ENCODE results near the gene SUGP2.

DNA sequence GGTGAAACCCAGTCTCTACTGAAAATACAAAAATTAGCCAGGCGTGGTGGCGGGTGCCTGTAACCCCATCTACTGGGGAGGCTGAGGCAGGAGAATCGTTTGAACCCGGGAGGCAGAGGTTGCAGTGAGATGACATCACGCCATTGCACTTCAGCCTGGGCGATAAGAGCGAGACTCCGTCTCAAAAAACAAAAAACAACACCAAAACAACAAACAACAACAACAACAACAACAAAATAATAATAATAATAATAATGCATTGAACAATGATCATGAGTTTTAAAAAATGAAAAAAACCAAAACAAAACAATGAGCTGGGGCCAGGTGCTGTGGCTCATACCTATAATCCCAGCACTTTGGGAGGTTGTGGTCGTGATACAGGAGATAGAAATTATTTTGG, 69.2 kb downstream of the SUGP2 start:
- TF ChIP-seq, protein P1, sequence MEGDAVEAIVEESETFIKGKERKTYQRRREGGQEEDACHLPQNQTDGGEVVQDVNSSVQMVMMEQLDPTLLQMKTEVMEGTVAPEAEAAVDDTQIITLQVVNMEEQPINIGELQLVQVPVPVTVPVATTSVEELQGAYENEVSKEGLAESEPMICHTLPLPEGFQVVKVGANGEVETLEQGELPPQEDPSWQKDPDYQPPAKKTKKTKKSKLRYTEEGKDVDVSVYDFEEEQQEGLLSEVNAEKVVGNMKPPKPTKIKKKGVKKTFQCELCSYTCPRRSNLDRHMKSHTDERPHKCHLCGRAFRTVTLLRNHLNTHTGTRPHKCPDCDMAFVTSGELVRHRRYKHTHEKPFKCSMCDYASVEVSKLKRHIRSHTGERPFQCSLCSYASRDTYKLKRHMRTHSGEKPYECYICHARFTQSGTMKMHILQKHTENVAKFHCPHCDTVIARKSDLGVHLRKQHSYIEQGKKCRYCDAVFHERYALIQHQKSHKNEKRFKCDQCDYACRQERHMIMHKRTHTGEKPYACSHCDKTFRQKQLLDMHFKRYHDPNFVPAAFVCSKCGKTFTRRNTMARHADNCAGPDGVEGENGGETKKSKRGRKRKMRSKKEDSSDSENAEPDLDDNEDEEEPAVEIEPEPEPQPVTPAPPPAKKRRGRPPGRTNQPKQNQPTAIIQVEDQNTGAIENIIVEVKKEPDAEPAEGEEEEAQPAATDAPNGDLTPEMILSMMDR (IDR thresholded peaks at IDR 0.05): no peak
- TF ChIP-seq POLR2AphosphoS5 (IDR thresholded peaks at IDR 0.05; ENCODE audit: low read depth, low read length) (no peak), SIN3A (IDR thresholded peaks at IDR 0.05; ENCODE audit: borderline replicate concordance, insufficient read depth, low read depth, low read length) (no peak), REST (IDR thresholded peaks at IDR 0.05; ENCODE audit: insufficient read depth in 1 of 2, low read depth in 2 of 2, low read length in 1 of 2) (no peak), TCF7L2 (IDR thresholded peaks at IDR 0.05; ENCODE audit: low read depth, low read length) (no peak)
